HepG2 (cell line): ENCODE measurements around the gene SMAD3. TPM values are rescaled to one million over a fixed set of nuclear protein-coding genes. Genes with fewer than 3 reads are reported as not detected.

Experiments
- EEA1 ChIP-seq: sonication (generic); formaldehyde crosslinking; IDR thresholded peaks from 2 replicates; pipeline ENCODE4 v1.5.1; 2020; ENCODE audit warnings: mild to moderate bottlenecking, missing genetic modification reagents, borderline replicate concordance
- ELF4 ChIP-seq: sonication (generic); formaldehyde crosslinking; IDR thresholded peaks from 2 replicates; pipeline ENCODE4 v1.5.0; 2020; ENCODE audit warnings: missing genetic modification reagents, mild to moderate bottlenecking, moderate library complexity, borderline replicate concordance
- HNRNPK ChIP-seq: fragments of 200-400 bp; formaldehyde crosslinking; IDR thresholded peaks from 2 replicates; pipeline ENCODE4 v1.6.1; 2018; ENCODE audit warnings: low read length, low read depth, moderate library complexity, mild to moderate bottlenecking; ENCODE audit not compliant: poor library complexity, severe bottlenecking
- KAT8 ChIP-seq: IDR thresholded peaks from 2 replicates; pipeline ENCODE4 v1.6.1; 2016; ENCODE audit warnings: missing genetic modification reagents, missing compliant biosample characterization
- KDM1A ChIP-seq: IDR thresholded peaks from 2 replicates; pipeline ENCODE4 v1.6.1; 2016; ENCODE audit warnings: missing compliant biosample characterization
- KLF11 ChIP-seq: IDR thresholded peaks from 2 replicates; pipeline ENCODE4 v1.6.1; 2016; ENCODE audit warnings: missing compliant biosample characterization
- NRL ChIP-seq: sonication (generic); formaldehyde crosslinking; IDR thresholded peaks from 2 replicates; pipeline ENCODE4 v1.5.0; 2020; ENCODE audit warnings: missing genetic modification reagents, mild to moderate bottlenecking, moderate library complexity, borderline replicate concordance
- PATZ1 ChIP-seq: sonication (generic); formaldehyde crosslinking; IDR thresholded peaks from 2 replicates; pipeline ENCODE4 v1.4.0; 2020; ENCODE audit warnings: missing genetic modification reagents
- PCBP1 ChIP-seq: fragments of 200-400 bp; formaldehyde crosslinking; IDR thresholded peaks from 2 replicates; pipeline ENCODE4 v1.6.1; 2017; ENCODE audit warnings: mild to moderate bottlenecking, low read depth, low read length, borderline replicate concordance
- POGK ChIP-seq: sonication (generic); formaldehyde crosslinking; conservative IDR thresholded peaks from 2 replicates; pipeline ENCODE4 v1.8.0; 2022; ENCODE audit warnings: mild to moderate bottlenecking, moderate library complexity, missing genetic modification reagents
- POGZ ChIP-seq: sonication (generic); formaldehyde crosslinking; IDR thresholded peaks from 2 replicates; pipeline ENCODE4 v1.4.0; 2020; ENCODE audit warnings: mild to moderate bottlenecking, missing genetic modification reagents
- RFXAP ChIP-seq: sonication (generic); formaldehyde crosslinking; IDR thresholded peaks from 2 replicates; pipeline ENCODE4 v1.4.0; 2020; ENCODE audit warnings: missing genetic modification reagents, borderline replicate concordance
- TMF1 ChIP-seq: sonication (generic); formaldehyde crosslinking; IDR thresholded peaks from 2 replicates; pipeline ENCODE4 v1.8.1; 2022; ENCODE audit warnings: low read depth, missing genetic modification reagents
- TRIM22 ChIP-seq: fragments of 450-650 bp; IDR thresholded peaks from 2 replicates; pipeline ENCODE4 v1.6.1; 2017
- ZBTB46 ChIP-seq: sonication (generic); formaldehyde crosslinking; IDR thresholded peaks from 2 replicates; pipeline ENCODE4 v1.4.0; 2020; ENCODE audit warnings: mild to moderate bottlenecking, missing genetic modification reagents, borderline replicate concordance
- ZBTB7A ChIP-seq: sonication (generic); formaldehyde crosslinking; IDR thresholded peaks from 2 replicates; pipeline ENCODE4 v1.8.0; 2022; ENCODE audit warnings: mild to moderate bottlenecking, missing genetic modification reagents
- ZNF180 ChIP-seq: sonication (generic); formaldehyde crosslinking; IDR thresholded peaks from 2 replicates; pipeline ENCODE4 v1.4.0; 2020; ENCODE audit warnings: low read depth, missing genetic modification reagents, borderline replicate concordance
- ZNF260 ChIP-seq: sonication (generic); formaldehyde crosslinking; IDR thresholded peaks from 2 replicates; pipeline ENCODE4 v1.4.0; 2020; ENCODE audit warnings: missing genetic modification reagents, low read depth, mild to moderate bottlenecking, borderline replicate concordance
- ZNF263 ChIP-seq: sonication (generic); formaldehyde crosslinking; IDR thresholded peaks from 2 replicates; pipeline ENCODE4 v1.4.0; 2020; ENCODE audit warnings: missing genetic modification reagents
- ZNF446 ChIP-seq: sonication (generic); formaldehyde crosslinking; IDR thresholded peaks from 2 replicates; pipeline ENCODE4 v1.5.0; 2020; ENCODE audit warnings: mild to moderate bottlenecking, missing genetic modification reagents
- ZNF558 ChIP-seq: sonication (generic); formaldehyde crosslinking; IDR thresholded peaks from 2 replicates; pipeline ENCODE4 v1.9.0; 2022; ENCODE audit warnings: mild to moderate bottlenecking, missing genetic modification reagents, borderline replicate concordance
- ZNF780A ChIP-seq: sonication (generic); formaldehyde crosslinking; IDR thresholded peaks from 2 replicates; pipeline ENCODE4 v1.8.0; 2022; ENCODE audit warnings: mild to moderate bottlenecking, missing genetic modification reagents, moderate library complexity
- ZNF792 ChIP-seq: IDR thresholded peaks from 2 replicates; pipeline ENCODE4 v1.6.1; 2016
- polyA plus RNA-seq, 8 experiments: library from polyadenylated mRNA; depleted of rRNA in 3 of 8; stranded (reverse) in 7 of 8; unstranded in 1 of 8; fragments of >200 nt; fragmentation: Illumina TruSeq in 4 of 8; extraction: Trizol in 4 of 8; gene quantifications; 2 replicates each; pipeline versions ENCODE4 v1.2.1 to v1.2.3, GENCODE V29; 2011 to 2016; ENCODE audit warnings: low read depth in 4 of 8, missing spikeins in 1 of 8, mixed read lengths in 1 of 8; ENCODE audit not compliant: insufficient read depth in 1 of 8
- total RNA-seq, 5 experiments: library from RNA; depleted of rRNA; stranded (reverse); fragments of >200 nt; fragmentation: Illumina TruSeq; extraction: Trizol; gene quantifications; 2 replicates each; pipeline ENCODE4 v1.2.3, GENCODE V29; 2016; ENCODE audit warnings: low read depth in 1 of 5

SMAD3 gene
- total and polyA plus RNA-seq, 2 of the 13 experiments (the other 11 are each of a cell fraction or from before 2014, with no cell fraction given): 8.6 to 56.3 TPM

GRCh38 chr15:67150023-67150860 lies 84.8 kb downstream of the SMAD3 start (continued):
- TF ChIP-seq PATZ1 (CRISPR knock-in tag): 0 out of 2 replicates have a peak, but pooled peaks have one; percentile 43
- TF ChIP-seq TRIM22: no peak
- no peak for TF ChIP-seq ZNF180
- no peak for TF ChIP-seq KDM1A
- no peak for TF ChIP-seq ZNF260 (CRISPR knock-in tag)
- no peak for TF ChIP-seq HNRNPK
- TF ChIP-seq POGZ (CRISPR knock-in tag): no peak
- no peak for TF ChIP-seq POGK (CRISPR knock-in tag)
- TF ChIP-seq TMF1 (CRISPR knock-in tag): no peak
- TF ChIP-seq RFXAP (CRISPR knock-in tag): no peak
- TF ChIP-seq KAT8 (CRISPR knock-in tag): no peak
- TF ChIP-seq ZBTB7A: no peak
- TF ChIP-seq ZNF780A: no peak
- TF ChIP-seq ZBTB46 (CRISPR knock-in tag): no peak
- TF ChIP-seq PCBP1: no peak
- TF ChIP-seq ZNF558 (CRISPR knock-in tag): no peak
- no peak for TF ChIP-seq ZNF446 (CRISPR knock-in tag)
- TF ChIP-seq ZNF263 (CRISPR knock-in tag): no peak
- no peak for TF ChIP-seq EEA1 (CRISPR knock-in tag)
- no peak for TF ChIP-seq ZNF792 (CRISPR knock-in tag)
- TF ChIP-seq NRL: no peak
- no peak for TF ChIP-seq KLF11 (CRISPR knock-in tag)
- TF ChIP-seq ELF4 (CRISPR knock-in tag): no peak
